ENCODE measurements around the gene INPP5J.

DNA sequence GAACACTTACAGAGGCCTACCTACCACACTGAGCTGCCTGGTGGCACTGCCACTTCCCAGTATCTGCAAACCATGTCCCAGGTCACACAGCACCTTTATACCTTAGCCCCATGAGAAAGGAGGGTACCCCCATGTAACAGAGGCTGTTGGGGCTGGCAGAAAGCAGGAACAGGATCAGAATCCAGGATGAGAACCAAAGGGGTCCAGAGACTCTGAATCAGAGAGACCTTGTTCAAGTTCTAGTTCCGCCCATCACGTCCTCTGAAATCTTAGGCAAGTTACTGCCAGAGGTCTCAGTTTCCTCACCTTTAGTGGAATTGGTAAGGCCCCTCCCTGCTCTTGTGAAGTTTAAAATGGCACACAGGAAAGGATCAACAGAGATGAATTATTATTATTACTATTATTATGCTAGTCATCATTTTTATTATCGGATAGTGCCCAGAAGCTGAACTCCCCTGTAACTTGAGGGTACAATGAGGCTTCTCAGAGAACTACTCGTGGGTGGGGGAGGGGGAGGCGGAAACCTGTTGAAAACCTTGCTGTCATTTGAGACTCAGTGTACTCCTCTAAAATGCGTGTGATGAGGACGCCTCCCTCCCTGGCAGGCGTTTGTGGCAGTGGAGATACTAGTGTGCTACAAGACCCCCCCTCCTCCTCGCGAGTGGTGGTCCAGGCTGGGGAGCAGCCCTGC lies 24.7 kb upstream of the INPP5J start:
- TF ChIP-seq POLR2A (IDR thresholded peaks at IDR 0.05) = no peak
- TF ChIP-seq, protein P1, sequence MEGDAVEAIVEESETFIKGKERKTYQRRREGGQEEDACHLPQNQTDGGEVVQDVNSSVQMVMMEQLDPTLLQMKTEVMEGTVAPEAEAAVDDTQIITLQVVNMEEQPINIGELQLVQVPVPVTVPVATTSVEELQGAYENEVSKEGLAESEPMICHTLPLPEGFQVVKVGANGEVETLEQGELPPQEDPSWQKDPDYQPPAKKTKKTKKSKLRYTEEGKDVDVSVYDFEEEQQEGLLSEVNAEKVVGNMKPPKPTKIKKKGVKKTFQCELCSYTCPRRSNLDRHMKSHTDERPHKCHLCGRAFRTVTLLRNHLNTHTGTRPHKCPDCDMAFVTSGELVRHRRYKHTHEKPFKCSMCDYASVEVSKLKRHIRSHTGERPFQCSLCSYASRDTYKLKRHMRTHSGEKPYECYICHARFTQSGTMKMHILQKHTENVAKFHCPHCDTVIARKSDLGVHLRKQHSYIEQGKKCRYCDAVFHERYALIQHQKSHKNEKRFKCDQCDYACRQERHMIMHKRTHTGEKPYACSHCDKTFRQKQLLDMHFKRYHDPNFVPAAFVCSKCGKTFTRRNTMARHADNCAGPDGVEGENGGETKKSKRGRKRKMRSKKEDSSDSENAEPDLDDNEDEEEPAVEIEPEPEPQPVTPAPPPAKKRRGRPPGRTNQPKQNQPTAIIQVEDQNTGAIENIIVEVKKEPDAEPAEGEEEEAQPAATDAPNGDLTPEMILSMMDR (IDR thresholded peaks at IDR 0.05 in 8 of 11, conservative IDR thresholded peaks at IDR 0.05 in 3 of 11) = no peak

Measured in spleen (tissue), 7 donors.